Coronary artery (tissue), 2 donors: ENCODE measurements around the gene AUTS2.

Experiments used
- DNase-seq: peaks from one replicate; pipeline ENCODE4 v3.0.0-alpha.2; 2017; ENCODE audit warnings: low spot score
- H3K27ac ChIP-seq, 2 donors: fragments of 200-600 bp; sonication (generic); one replicate each; pipeline ENCODE4 v1.5.1; 2016 to 2019
- H3K4me3 ChIP-seq: fragments of 200-600 bp; sonication (generic); 2 replicates; pipeline ENCODE4 v1.5.1; 2016; ENCODE audit warnings: mild to moderate bottlenecking, moderate library complexity
- CTCF ChIP-seq: fragments of 200-600 bp; sonication (generic); IDR thresholded peaks from one replicate; pipeline ENCODE4 v1.5.1; 2019; ENCODE audit warnings: antibody characterized with exemption

Gene AUTS2

GRCh38 chr7:70435634-70436033 lies 837.4 kb downstream of the AUTS2 start:
- DNase-seq: no peak
- H3K27ac ChIP-seq: no peak overlapping the region
- TF ChIP-seq CTCF: no peak

GRCh38 chr7:70436790-70437350 lies 838.6 kb downstream of the AUTS2 start:
- no peak for DNase-seq
- no peak overlapping the region for H3K4me3 ChIP-seq
- no peak for TF ChIP-seq CTCF
- H3K27ac ChIP-seq: no peak overlapping the region

More at GRCh38 chr7:70435634-70436033, 837.4 kb downstream of the AUTS2 start:
- H3K4me3 ChIP-seq: no peak overlapping the region

- no peak for TF ChIP-seq CTCF
- H3K27ac ChIP-seq: no peak overlapping the region
- no peak overlapping the region for H3K4me3 ChIP-seq
- no peak for DNase-seq
Measured at GRCh38 chr7:70439651-70440050, 841.4 kb downstream of the AUTS2 start.

GRCh38 chr7:70446448-70447143 lies 848.3 kb downstream of the AUTS2 start:
- DNase-seq: no peak
- Histone ChIP-seq H3K27ac (no peak overlapping the region), H3K4me3 (no peak overlapping the region)
- TF ChIP-seq CTCF: no peak

- TF ChIP-seq CTCF: no peak
- no peak for DNase-seq
- Histone ChIP-seq H3K27ac (no peak overlapping the region), H3K4me3 (no peak overlapping the region)
Measured at GRCh38 chr7:70448312-70448906, 850.1 kb downstream of the AUTS2 start.

GRCh38 chr7:70450731-70451130 lies 852.5 kb downstream of the AUTS2 start:
- no peak for DNase-seq
- Histone ChIP-seq H3K4me3 (no peak overlapping the region), H3K27ac (no peak overlapping the region)
- no peak for TF ChIP-seq CTCF

- no peak for TF ChIP-seq CTCF
- H3K4me3 ChIP-seq: no peak overlapping the region
Measured at GRCh38 chr7:70455925-70456324, 857.6 kb downstream of the AUTS2 start.

More at GRCh38 chr7:70455925-70456324, 857.6 kb downstream of the AUTS2 start:
- DNase-seq: no peak
- no peak overlapping the region for H3K27ac ChIP-seq
